SU-DHL-6 (cell line): Measurements from ENCODE around the gene VIPR2.

Experiments
- H2AFZ ChIP-seq: fragments of 200-600 bp; sonication (generic); 2 replicates; pipeline ENCODE4 v1.6.1; 2014; ENCODE audit warnings: low read depth, mild to moderate bottlenecking, moderate library complexity, mixed read lengths, antibody characterized with exemption, low read length; ENCODE audit not compliant: severe bottlenecking
- H3F3A ChIP-seq: fragments of 200-600 bp; shearing (Covaris generic); 2 replicates; pipeline ENCODE4 v1.6.0; 2016; ENCODE audit warnings: antibody characterized with exemption, mild to moderate bottlenecking; ENCODE audit not compliant: insufficient read depth
- H3K27ac ChIP-seq: fragments of 200-600 bp; sonication (generic); 2 replicates; pipeline ENCODE4 v1.5.1; 2016; ENCODE audit warnings: low read depth, mild to moderate bottlenecking, low read length, moderate library complexity, mixed read lengths
- H3K27me3 ChIP-seq: fragments of 200-600 bp; sonication (generic), shearing (Covaris generic); 2 replicates; pipeline ENCODE4 v1.6.0; 2014; ENCODE audit warnings: mild to moderate bottlenecking, low read length
- H3K36me3 ChIP-seq: fragments of 200-600 bp; sonication (generic); 2 replicates; pipeline ENCODE4 v1.6.1; 2014; ENCODE audit warnings: mild to moderate bottlenecking, low read length, mixed read lengths
- H3K4me2 ChIP-seq: fragments of 300-600, 200-600 bp; shearing (Covaris generic), sonication (generic); 2 replicates; pipeline ENCODE4 v1.6.0; 2014; ENCODE audit warnings: low read length, low read depth, mild to moderate bottlenecking; ENCODE audit not compliant: poor library complexity, severe bottlenecking
- H3K4me3 ChIP-seq: fragments of 200-600 bp; sonication (generic); 2 replicates; pipeline ENCODE4 v1.5.1; 2014; ENCODE audit warnings: antibody characterized with exemption, low read length, mild to moderate bottlenecking, mixed read lengths; ENCODE audit not compliant: insufficient read depth, poor library complexity, severe bottlenecking
- H3K79me2 ChIP-seq: fragments of 200-600 bp; sonication (generic); 2 replicates; pipeline ENCODE4 v1.6.1; 2014; ENCODE audit warnings: mild to moderate bottlenecking, low read length, moderate library complexity; ENCODE audit not compliant: insufficient read depth
- H3K9ac ChIP-seq: fragments of 200-600 bp; sonication (generic); 2 replicates; pipeline ENCODE4 v1.7.0; 2014; ENCODE audit warnings: mild to moderate bottlenecking, low read length
- H3K9me2 ChIP-seq: fragments of 200-600 bp; sonication (generic); replicated peaks from 2 replicates; pipeline ENCODE4 v1.6.1; 2014; ENCODE audit warnings: low read length; ENCODE audit not compliant: insufficient read depth
- H3K9me3 ChIP-seq: fragments of 200-600 bp; sonication (generic); 2 replicates; pipeline ENCODE4 v1.6.1; 2014; ENCODE audit warnings: low read length, mixed read lengths; ENCODE audit not compliant: insufficient read depth
- H4K20me1 ChIP-seq: fragments of 200-600 bp; sonication (generic); 2 replicates; pipeline ENCODE4 v1.6.1; 2014; ENCODE audit warnings: low read depth, mild to moderate bottlenecking, antibody characterized with exemption, low read length, moderate library complexity, mixed read lengths
- EZH2phosphoT487 ChIP-seq: fragments of 200-600 bp; sonication (generic), shearing (Covaris generic); conservative IDR thresholded peaks from 2 replicates; pipeline ENCODE4 v1.6.1; 2018; ENCODE audit warnings: mild to moderate bottlenecking, antibody characterized with exemption, low read length, moderate library complexity, mixed read lengths
- TF ChIP-seq, protein P1 (sequence below): fragments of 200-600 bp; sonication (generic); IDR thresholded peaks from one replicate; pipeline ENCODE4 v1.5.1; 2017; ENCODE audit warnings: antibody characterized with exemption, mild to moderate bottlenecking, low read length, moderate library complexity; ENCODE audit not compliant: insufficient read depth, poor library complexity, severe bottlenecking

VIPR2 gene

DNA sequence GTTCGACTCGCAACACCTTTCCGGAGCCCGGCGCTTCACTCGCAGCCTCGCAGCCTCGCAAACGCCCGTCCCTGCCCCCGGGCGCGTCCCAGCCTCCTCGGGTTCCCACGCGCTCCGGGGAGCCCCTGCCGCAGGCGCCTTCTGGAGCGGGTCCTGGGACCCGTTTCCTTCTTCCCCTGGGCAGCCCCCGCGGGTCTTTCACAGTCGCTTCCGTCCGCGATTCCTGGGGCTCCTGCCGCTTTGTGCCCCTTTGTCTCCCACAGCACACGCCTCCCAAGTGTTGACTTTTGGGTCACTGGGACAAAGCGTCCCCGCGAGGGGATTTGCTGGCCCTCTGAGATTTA, 147.6 kb downstream of the VIPR2 start:
- no peaks in the 10 kb centered on the region for H3K9me3 ChIP-seq
- H3K4me2 ChIP-seq: no peak overlapping the region
- H4K20me1 ChIP-seq: no peaks in the 10 kb centered on the region
- no peaks in the 10 kb centered on the region for H3K9me2 ChIP-seq
- no peak for TF ChIP-seq EZH2phosphoT487
- TF ChIP-seq, protein P1, sequence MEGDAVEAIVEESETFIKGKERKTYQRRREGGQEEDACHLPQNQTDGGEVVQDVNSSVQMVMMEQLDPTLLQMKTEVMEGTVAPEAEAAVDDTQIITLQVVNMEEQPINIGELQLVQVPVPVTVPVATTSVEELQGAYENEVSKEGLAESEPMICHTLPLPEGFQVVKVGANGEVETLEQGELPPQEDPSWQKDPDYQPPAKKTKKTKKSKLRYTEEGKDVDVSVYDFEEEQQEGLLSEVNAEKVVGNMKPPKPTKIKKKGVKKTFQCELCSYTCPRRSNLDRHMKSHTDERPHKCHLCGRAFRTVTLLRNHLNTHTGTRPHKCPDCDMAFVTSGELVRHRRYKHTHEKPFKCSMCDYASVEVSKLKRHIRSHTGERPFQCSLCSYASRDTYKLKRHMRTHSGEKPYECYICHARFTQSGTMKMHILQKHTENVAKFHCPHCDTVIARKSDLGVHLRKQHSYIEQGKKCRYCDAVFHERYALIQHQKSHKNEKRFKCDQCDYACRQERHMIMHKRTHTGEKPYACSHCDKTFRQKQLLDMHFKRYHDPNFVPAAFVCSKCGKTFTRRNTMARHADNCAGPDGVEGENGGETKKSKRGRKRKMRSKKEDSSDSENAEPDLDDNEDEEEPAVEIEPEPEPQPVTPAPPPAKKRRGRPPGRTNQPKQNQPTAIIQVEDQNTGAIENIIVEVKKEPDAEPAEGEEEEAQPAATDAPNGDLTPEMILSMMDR: no peak
- no peak overlapping the region for H3K27ac ChIP-seq
- H3K36me3 ChIP-seq: no peaks in the 10 kb centered on the region
- H2AFZ ChIP-seq: no peak overlapping the region
- no peak overlapping the region for H3K9ac ChIP-seq
- no peaks in the 10 kb centered on the region for H3K27me3 ChIP-seq
- no peaks in the 10 kb centered on the region for H3K79me2 ChIP-seq
- H3K4me3 ChIP-seq: no peak overlapping the region
- no peaks in the 10 kb centered on the region for H3F3A ChIP-seq

DNA sequence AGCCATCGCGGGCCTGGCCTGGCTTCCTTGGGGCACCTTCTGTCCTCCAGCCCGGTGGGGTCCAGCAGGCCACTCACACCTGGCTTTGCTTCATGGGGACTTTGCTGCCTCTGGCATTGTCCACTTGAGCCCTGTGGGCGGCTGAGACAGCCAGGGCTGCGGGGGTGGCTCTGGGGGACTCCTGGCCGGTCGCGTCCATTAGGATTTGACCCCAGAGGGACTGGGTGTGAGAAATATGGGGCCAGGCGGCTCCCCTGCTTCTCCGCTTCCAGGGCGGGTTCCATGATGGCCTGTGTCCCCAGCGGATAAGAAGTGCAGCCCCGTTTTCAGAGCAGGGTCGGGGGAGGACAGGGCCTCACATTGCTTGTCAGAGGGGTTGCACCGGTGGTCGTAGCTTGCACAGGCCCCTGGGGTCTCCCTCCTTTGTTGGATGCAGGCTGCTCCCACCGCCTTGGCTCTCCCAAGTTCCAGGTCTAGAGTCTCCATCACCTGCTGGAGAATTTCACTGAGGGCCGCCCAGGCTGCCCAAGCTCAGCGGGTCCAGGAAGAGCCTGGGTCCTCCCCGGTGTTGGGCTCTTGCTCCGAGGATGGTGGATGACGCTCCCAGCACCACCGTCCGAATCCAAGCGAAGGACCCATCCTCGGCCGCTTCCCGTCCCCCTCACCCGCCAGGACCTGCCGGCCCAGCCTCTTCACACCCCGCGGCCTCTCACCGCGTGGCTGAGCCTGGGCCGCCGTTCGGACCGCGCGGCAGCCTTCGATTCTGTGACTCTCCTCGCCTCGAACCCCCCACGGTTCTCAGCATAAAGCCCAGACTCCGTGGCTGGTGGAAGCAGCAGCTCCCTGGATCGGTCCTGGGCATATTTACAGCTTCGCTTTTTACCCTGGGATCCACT, 148.2 kb downstream of the VIPR2 start:
- H3K9me3 ChIP-seq: no peaks in the 10 kb centered on the region
- H3K27me3 ChIP-seq: no peaks in the 10 kb centered on the region
- no peak overlapping the region for H3K27ac ChIP-seq
- TF ChIP-seq, protein P1: no peak
- TF ChIP-seq EZH2phosphoT487: no peak
- no peaks in the 10 kb centered on the region for H4K20me1 ChIP-seq
- no peaks in the 10 kb centered on the region for H3K36me3 ChIP-seq
- H2AFZ ChIP-seq: no peak overlapping the region
- H3K9ac ChIP-seq: no peak overlapping the region
- no peak overlapping the region for H3K4me3 ChIP-seq
- H3F3A ChIP-seq: no peaks in the 10 kb centered on the region
- no peaks in the 10 kb centered on the region for H3K9me2 ChIP-seq
- H3K79me2 ChIP-seq: no peaks in the 10 kb centered on the region
- H3K4me2 ChIP-seq: no peak overlapping the region

DNA sequence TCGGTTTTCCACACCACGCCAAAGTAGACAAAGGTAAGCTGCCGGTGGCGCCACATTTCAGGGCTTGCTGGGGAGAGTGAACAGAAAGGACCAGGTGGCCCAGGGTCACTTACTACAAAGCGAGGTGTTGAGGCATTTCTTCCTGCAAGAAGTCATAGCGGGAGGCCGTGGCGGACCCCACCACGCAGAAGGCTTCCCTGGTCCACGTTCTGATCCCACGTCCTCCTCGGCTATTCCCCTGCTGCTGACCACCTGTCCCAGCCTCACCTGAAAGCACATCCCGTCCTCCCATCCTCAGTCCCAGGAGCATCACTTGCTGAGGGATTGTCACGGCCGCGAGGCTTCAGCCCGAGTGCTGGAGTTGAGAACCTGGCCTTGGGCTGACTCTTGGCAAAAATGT, 149.2 kb downstream of the VIPR2 start:
- Histone ChIP-seq H3F3A (no peaks in the 10 kb centered on the region), H3K27me3 (no peaks in the 10 kb centered on the region), H3K4me3 (no peak overlapping the region)

More for the DNA sequence above, 149.2 kb downstream of the VIPR2 start:
- Histone ChIP-seq H3K9me2 (no peaks in the 10 kb centered on the region), H3K4me2 (no peak overlapping the region), H3K9ac (no peak overlapping the region), H3K36me3 (no peaks in the 10 kb centered on the region), H3K79me2 (no peaks in the 10 kb centered on the region), H2AFZ (no peak overlapping the region), H3K27ac (no peak overlapping the region), H4K20me1 (no peaks in the 10 kb centered on the region), H3K9me3 (no peaks in the 10 kb centered on the region)
- TF ChIP-seq EZH2phosphoT487: no peak
- TF ChIP-seq, protein P1: no peak
